Naive thymus-derived CD8-positive, alpha-beta T cell (primary cell): ENCODE measurements around the gene SLC26A1. TPM values are rescaled to one million over a fixed set of nuclear protein-coding genes. Genes with fewer than 3 reads are reported as not detected.

Source experiments
- ATAC-seq, 2 donors: fragments of 150-1000 bp; cut with Tn5 transposase in 1 of 2; sonication (Bioruptor Pico), chemical (Tn5 transposase) in 1 of 2; 1 replicate in 1 of 2; 2 replicates in 1 of 2; pipeline ENCODE4 v1.10.0; 2021; ENCODE audit warnings: mild to moderate bottlenecking in 2 of 2, moderate library complexity in 2 of 2
- POLR2A ChIA-PET: fragments of 350-600 bp; sonication (Branson Sonifier 250); formaldehyde crosslinking; loops from one replicate; lab custom pipeline; 2021; ENCODE audit warnings: antibody characterized with exemption; lab: Charles Lee
- DNase-seq, 10 donors: peaks; one replicate each; pipeline versions ENCODE4 v3.0.0 to v3.0.0-alpha.2; 2020 to 2022
- H3K27ac Mint-ChIP-seq, 10 donors: one replicate each; pipeline ENCODE4 v1.8.0; 2020 to 2022; ENCODE audit warnings: mild to moderate bottlenecking in 10 of 10, mixed read lengths in 10 of 10, moderate library complexity in 4 of 10, inconsistent platforms in 1 of 10
- H3K27me3 Mint-ChIP-seq, 5 donors: one replicate each; pipeline ENCODE4 v1.8.0; 2021 to 2022; ENCODE audit warnings: mixed read lengths in 5 of 5
- H3K36me3 Mint-ChIP-seq, 3 donors: one replicate each; pipeline ENCODE4 v1.8.0; 2020 to 2022; ENCODE audit warnings: mixed read lengths in 3 of 3, mild to moderate bottlenecking in 2 of 3, inconsistent platforms in 1 of 3
- H3K4me1 Mint-ChIP-seq, 4 donors: one replicate each; pipeline ENCODE4 v1.8.0; 2021 to 2022; ENCODE audit warnings: mixed read lengths in 4 of 4
- H3K4me3 Mint-ChIP-seq, 10 donors: one replicate each; pipeline ENCODE4 v1.8.0; 2020 to 2022; ENCODE audit warnings: mild to moderate bottlenecking in 10 of 10, mixed read lengths in 10 of 10, moderate library complexity in 6 of 10, inconsistent platforms in 1 of 10
- H3K9me3 Mint-ChIP-seq, 9 donors: one replicate each; pipeline ENCODE4 v1.8.0; 2020 to 2022; ENCODE audit warnings: mixed read lengths in 9 of 9, mild to moderate bottlenecking in 3 of 9, inconsistent platforms in 1 of 9, moderate library complexity in 1 of 9
- polyA plus RNA-seq, 3 donors: library from polyadenylated mRNA; unstranded; fragments of 300-500 nt; fragmentation: Illumina TruSeq; gene quantifications; one replicate each; pipeline ENCODE4 v1.2.3, GENCODE V29; 2021
- total RNA-seq, 8 experiments: library from RNA in 2 of 8; stranded (reverse) in 2 of 8; gene quantifications; one replicate each; pipeline ENCODE4 v1.2.3 and lab custom pipeline; 2021 to 2026

SLC26A1 gene
- total and polyA plus RNA-seq, 5 experiments from 2014 or later = 0.39 to 1.3 (median 0.72) TPM

- Mint-ChIP-seq H3K27me3 (no peaks in the 10 kb centered on the region), H3K27ac (no peak overlapping the region), H3K4me3 (no peak overlapping the region), H3K36me3 (peaks cover 0 to 8% (median 0%) of the 10 kb centered on the region in 3 donors), H3K4me1 (peaks cover 0 to 5% (median 0%) of the 10 kb centered on the region in 4 donors), H3K9me3 (no peaks in the 10 kb centered on the region)
- POLR2A ChIA-PET = interaction anchor here (1.7 kb wide), 1 partner anchor 12 kb away, joined by 4 read pairs; no protein-coding TSS in a partner anchor
- ATAC-seq (no peak), DNase-seq (no peak)
Observed at GRCh38 chr4:960140-960635, 33.0 kb downstream of the SLC26A1 start.

DNA sequence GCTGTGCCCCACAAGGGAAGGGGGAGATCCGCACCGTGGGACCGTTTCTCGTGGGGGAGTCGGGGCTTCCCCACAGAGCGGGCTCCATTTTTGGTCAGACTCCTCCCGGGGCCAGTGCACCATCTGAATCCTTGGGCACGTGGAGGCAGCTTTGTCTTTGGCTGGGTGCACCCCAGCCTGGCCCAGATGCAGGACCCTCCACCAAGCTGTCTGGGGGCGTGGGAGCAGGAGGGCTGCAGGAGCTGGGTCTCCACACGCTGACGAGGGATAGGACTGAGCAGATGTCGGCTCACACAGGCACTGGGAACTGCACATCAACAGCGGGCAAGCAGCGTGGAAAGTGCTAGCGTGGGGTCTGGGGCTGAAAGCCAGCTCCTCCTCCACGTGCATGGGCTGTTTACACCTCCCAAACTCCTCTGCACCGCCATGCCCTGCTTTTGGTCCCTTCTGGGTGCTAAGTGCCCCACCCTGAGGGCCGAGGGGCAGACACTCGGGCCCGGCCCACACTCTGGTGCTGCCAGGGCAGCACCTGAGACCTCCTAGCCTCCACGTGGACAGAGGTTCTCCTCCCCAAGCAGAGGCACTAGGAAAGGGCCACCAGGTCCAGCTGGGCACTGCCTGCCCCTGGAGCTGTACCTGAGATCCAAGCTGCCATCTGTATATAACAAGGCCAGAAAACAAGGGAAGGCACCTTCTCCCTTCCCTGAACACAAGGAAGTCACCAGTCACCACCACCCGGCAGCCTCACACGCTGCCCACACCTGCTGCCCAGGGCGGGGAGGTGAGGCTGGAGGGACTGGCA, 33.7 kb downstream of the SLC26A1 start:
- Mint-ChIP-seq H3K27me3 (no peaks in the 10 kb centered on the region), H3K9me3 (no peaks in the 10 kb centered on the region), H3K36me3 (peaks cover 0 to 13% (median 0%) of the 10 kb centered on the region in 3 donors), H3K4me1 (peaks cover 0 to 5% (median 0%) of the 10 kb centered on the region in 4 donors), H3K27ac (no peak overlapping the region), H3K4me3 (no peak overlapping the region)
- DNase-seq = no peak
- ATAC-seq = no peak
- POLR2A ChIA-PET = interaction anchor here (1.7 kb wide), 1 partner anchor 13 kb away, joined by 4 read pairs; no protein-coding TSS in a partner anchor

- ATAC-seq (no peak), DNase-seq (no peak)
- peaks cover 0 to 5% (median 0%) of the 10 kb centered on the region in 4 donors for H3K4me1 Mint-ChIP-seq
- POLR2A ChIA-PET = interaction anchor here (1.7 kb wide), 1 partner anchor 13 kb away, joined by 4 read pairs; no protein-coding TSS in a partner anchor
- no peaks in the 10 kb centered on the region for H3K9me3 Mint-ChIP-seq
- no peak overlapping the region for H3K4me3 Mint-ChIP-seq
- peak overlapping the region in 2 of 10 donors; percentile 5 to 79 for H3K27ac Mint-ChIP-seq
- no peaks in the 10 kb centered on the region for H3K27me3 Mint-ChIP-seq
- H3K36me3 Mint-ChIP-seq = peaks cover 0 to 19% (median 2%) of the 10 kb centered on the region in 3 donors
Observed at GRCh38 chr4:958696-959337, 34.4 kb downstream of the SLC26A1 start.

GRCh38 chr4:958314-958665, 34.9 kb downstream of the SLC26A1 start:
- peaks cover 0 to 2% (median 0%) of the 10 kb centered on the region in 4 donors for H3K4me1 Mint-ChIP-seq
- H3K36me3 Mint-ChIP-seq = peaks cover 0 to 24% (median 2%) of the 10 kb centered on the region in 3 donors
- POLR2A ChIA-PET = no interaction called here
- no peaks in the 10 kb centered on the region for H3K9me3 Mint-ChIP-seq
- no peak overlapping the region for H3K4me3 Mint-ChIP-seq
- DNase-seq (no peak), ATAC-seq (no peak)
- no peaks in the 10 kb centered on the region for H3K27me3 Mint-ChIP-seq
- H3K27ac Mint-ChIP-seq = no peak overlapping the region

- no peaks in the 10 kb centered on the region for H3K27me3 Mint-ChIP-seq
- H3K27ac Mint-ChIP-seq = no peak overlapping the region
- POLR2A ChIA-PET = no interaction called here
- H3K4me1 Mint-ChIP-seq = peaks cover 0 to 2% (median 0%) of the 10 kb centered on the region in 4 donors
- DNase-seq (no peak), ATAC-seq (no peak)
- no peak overlapping the region for H3K4me3 Mint-ChIP-seq
- H3K36me3 Mint-ChIP-seq = peaks cover 0 to 26% (median 5%) of the 10 kb centered on the region in 3 donors
- no peaks in the 10 kb centered on the region for H3K9me3 Mint-ChIP-seq
Observed at GRCh38 chr4:957581-958313, 35.5 kb downstream of the SLC26A1 start.

DNA sequence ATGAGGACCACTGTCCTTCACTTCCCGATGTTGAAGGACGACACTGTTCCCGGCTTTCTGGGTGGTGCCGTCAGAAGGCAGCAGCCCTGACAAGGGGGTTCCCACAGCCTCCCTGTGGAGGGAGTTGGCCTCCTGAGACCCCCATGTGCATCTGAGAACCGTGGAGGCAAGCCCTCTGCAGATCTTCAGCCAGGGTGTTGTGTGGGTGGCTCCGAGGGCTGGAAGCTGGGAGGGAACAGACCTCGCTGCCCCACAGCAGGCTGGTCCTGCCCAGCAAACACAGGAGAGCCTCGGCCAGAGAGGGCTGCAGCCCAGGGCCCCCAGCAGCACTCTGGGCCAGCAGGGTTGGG, 36.0 kb downstream of the SLC26A1 start:
- POLR2A ChIA-PET = no interaction called here
- H3K9me3 Mint-ChIP-seq = no peaks in the 10 kb centered on the region
- no peak overlapping the region for H3K4me3 Mint-ChIP-seq
- peaks cover 0 to 2% (median 0%) of the 10 kb centered on the region in 4 donors for H3K4me1 Mint-ChIP-seq
- peaks cover 0 to 30% (median 5%) of the 10 kb centered on the region in 3 donors for H3K36me3 Mint-ChIP-seq
- no peak overlapping the region for H3K27ac Mint-ChIP-seq
- no peak for ATAC-seq
- DNase-seq = no peak
- no peaks in the 10 kb centered on the region for H3K27me3 Mint-ChIP-seq

GRCh38 chr4:956531-957230, 36.5 kb downstream of the SLC26A1 start:
- ATAC-seq (no peak), DNase-seq (no peak)
- no peaks in the 10 kb centered on the region for H3K9me3 Mint-ChIP-seq
- H3K4me1 Mint-ChIP-seq = peaks cover 0 to 2% (median 0%) of the 10 kb centered on the region in 4 donors
- POLR2A ChIA-PET = no interaction called here
- peaks cover 0 to 33% (median 5%) of the 10 kb centered on the region in 3 donors for H3K36me3 Mint-ChIP-seq
- peak overlapping the region in 2 of 10 donors; percentile 5 to 69 for H3K27ac Mint-ChIP-seq
- no peaks in the 10 kb centered on the region for H3K27me3 Mint-ChIP-seq
- H3K4me3 Mint-ChIP-seq = no peak overlapping the region

GRCh38 chr4:955931-956381, 37.2 kb downstream of the SLC26A1 start:
- H3K9me3 Mint-ChIP-seq = no peaks in the 10 kb centered on the region

GRCh38 chr4:955161-955921, 37.9 kb downstream of the SLC26A1 start:
- Mint-ChIP-seq H3K4me3 (no peak overlapping the region), H3K36me3 (peaks cover 0 to 33% (median 5%) of the 10 kb centered on the region in 3 donors)
- peak in 1 of 10 donors; percentile 58 for DNase-seq

More at GRCh38 chr4:955931-956381, 37.2 kb downstream of the SLC26A1 start:
- H3K4me3 Mint-ChIP-seq = no peak overlapping the region
- H3K36me3 Mint-ChIP-seq = peaks cover 0 to 33% (median 5%) of the 10 kb centered on the region in 3 donors
- POLR2A ChIA-PET = interaction anchor here (1.6 kb wide), 1 partner anchor 23 kb away, joined by 3 read pairs; the partner anchor contains the start of gene TMEM175
- peaks cover 0 to 2% (median 0%) of the 10 kb centered on the region in 4 donors for H3K4me1 Mint-ChIP-seq
- DNase-seq (no peak), ATAC-seq (no peak)
- peak overlapping the region in 1 of 10 donors; percentile 36 for H3K27ac Mint-ChIP-seq
- no peaks in the 10 kb centered on the region for H3K27me3 Mint-ChIP-seq

DNA sequence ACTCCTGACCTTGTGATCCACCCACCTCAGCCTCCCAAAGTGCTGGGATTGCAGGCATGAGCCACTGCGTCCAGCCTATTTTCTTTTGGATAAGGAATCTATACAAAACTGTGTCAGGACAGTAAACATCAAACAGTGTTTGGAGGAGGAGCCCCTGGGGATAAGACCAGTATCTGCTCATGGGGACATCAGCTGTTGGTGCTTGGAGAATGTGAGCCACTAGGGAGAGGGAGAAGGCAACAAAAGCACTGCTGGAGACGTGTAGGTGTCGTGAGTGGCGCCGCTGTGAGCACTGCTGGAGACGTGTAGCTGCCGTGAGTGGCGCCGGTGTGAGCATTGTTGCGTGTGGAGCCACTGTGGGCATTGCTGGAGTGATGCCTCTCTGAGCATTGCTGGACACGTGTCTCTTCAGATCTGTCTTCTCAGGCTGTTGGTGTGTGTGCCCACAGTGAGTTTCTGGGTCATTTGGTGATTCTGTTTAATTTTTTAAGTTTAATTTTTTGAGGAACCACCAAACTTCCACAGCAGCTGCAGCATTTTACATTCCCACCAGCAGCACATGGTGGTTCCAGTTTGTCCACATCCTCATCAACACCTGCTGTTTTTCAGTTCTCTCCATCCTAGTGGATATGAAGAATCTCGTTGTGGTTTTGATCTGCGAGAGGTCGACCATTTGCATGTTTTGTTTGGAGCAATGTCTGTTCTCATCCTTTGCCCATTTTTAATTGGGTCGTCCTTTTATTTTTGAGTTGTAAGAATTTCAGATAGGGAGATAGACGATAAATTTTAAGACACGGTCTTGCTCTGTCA, 38.8 kb downstream of the SLC26A1 start:
- Mint-ChIP-seq H3K27ac (peak overlapping the region in 3 of 10 donors; percentile 10 to 60 (median 21)), H3K27me3 (no peaks in the 10 kb centered on the region), H3K4me3 (no peak overlapping the region), H3K4me1 (peaks cover 0 to 2% (median 0%) of the 10 kb centered on the region in 4 donors), H3K9me3 (no peaks in the 10 kb centered on the region), H3K36me3 (peaks cover 0 to 33% (median 5%) of the 10 kb centered on the region in 3 donors)
- DNase-seq (no peak), ATAC-seq (no peak)
- POLR2A ChIA-PET = interaction anchor here (1.6 kb wide), 1 partner anchor 22 kb away, joined by 3 read pairs; the partner anchor contains the start of gene TMEM175

More at GRCh38 chr4:955161-955921, 37.9 kb downstream of the SLC26A1 start:
- Mint-ChIP-seq H3K27ac (no peak overlapping the region), H3K27me3 (no peaks in the 10 kb centered on the region), H3K4me1 (peaks cover 0 to 2% (median 0%) of the 10 kb centered on the region in 4 donors), H3K9me3 (no peaks in the 10 kb centered on the region)
- ATAC-seq = no peak
- POLR2A ChIA-PET = interaction anchor here (1.6 kb wide), 1 partner anchor 23 kb away, joined by 3 read pairs; the partner anchor contains the start of gene TMEM175
